ENCODE results near the gene C9orf50. TPM values are rescaled to one million over a fixed set of nuclear protein-coding genes. Genes with fewer than 3 reads are reported as not detected.
"Not testable (repeated sequence)": the region's sequence is repeated elsewhere in the genome, so short reads cannot be mapped to it uniquely, and the experiment has no call there.

The C9orf50 gene
- total RNA-seq: not detected

GRCh38 chr9:129620669-129621295 lies at the start of gene C9orf50:
C9orf50 (minus strand) TSS chr9:129621101; CDS start chr9:129620574, 527 bp downstream.
- Mint-ChIP-seq H3K9me3 (no peaks in the 10 kb centered on the region), H3K27me3 (peaks cover 30% of the 10 kb centered on the region), H3K27ac (no peak within 1 kb of the TSS), H3K4me1 (peaks cover 18% of the 10 kb centered on the region), H3K36me3 (ENCODE audit: low read depth) (peaks cover 1% of the 10 kb centered on the region), H3K4me3 (no peak within 1 kb of the TSS)
- ChIA-PET CTCF (interaction anchor here (1.4 to 3.5 kb wide), 5 partner anchors 10 to 489 kb away, joined by 3 to 17 read pairs (median 7); partner anchors contain the start of gene ASB6), POLR2A (no interaction called here)
- DNase-seq: no peak

GRCh38 chr9:129669946-129670345 lies 49.0 kb upstream of the C9orf50 start:
- Mint-ChIP-seq H3K36me3 (ENCODE audit: low read depth) (no peaks in the 10 kb centered on the region), H3K4me3 (no peak overlapping the region), H3K27me3 (peaks cover 12% of the 10 kb centered on the region), H3K9me3 (no peaks in the 10 kb centered on the region), H3K27ac (no peak overlapping the region), H3K4me1 (peaks cover 6% of the 10 kb centered on the region)
- ChIA-PET CTCF (no interaction called here), POLR2A (no interaction called here)
- no peak for DNase-seq

GRCh38 chr9:129669141-129669718 lies 48.3 kb upstream of the C9orf50 start:
- Mint-ChIP-seq H3K27ac (no peak overlapping the region), H3K27me3 (peaks cover 16% of the 10 kb centered on the region), H3K36me3 (ENCODE audit: low read depth) (no peaks in the 10 kb centered on the region), H3K9me3 (no peaks in the 10 kb centered on the region), H3K4me1 (peaks cover 9% of the 10 kb centered on the region), H3K4me3 (no peak overlapping the region)
- CTCF ChIA-PET: interaction anchor here (0.6 kb wide), 1 partner anchor 622 kb away, joined by 3 read pairs; no protein-coding TSS in a partner anchor
- POLR2A ChIA-PET: no interaction called here
- no peak for DNase-seq

- no peak for DNase-seq
- H3K36me3 Mint-ChIP-seq (ENCODE audit: low read depth): no peaks in the 10 kb centered on the region
- H3K4me1 Mint-ChIP-seq: peaks cover 9% of the 10 kb centered on the region
- no peak overlapping the region for H3K4me3 Mint-ChIP-seq
- POLR2A ChIA-PET: no interaction called here
- H3K27me3 Mint-ChIP-seq: peaks cover 18% of the 10 kb centered on the region
- CTCF ChIA-PET: no interaction called here
- no peak overlapping the region for H3K27ac Mint-ChIP-seq
- no peaks in the 10 kb centered on the region for H3K9me3 Mint-ChIP-seq
Observed at GRCh38 chr9:129667850-129668249, 46.9 kb upstream of the C9orf50 start.

GRCh38 chr9:129667378-129667777 lies 46.5 kb upstream of the C9orf50 start:
- peaks cover 19% of the 10 kb centered on the region for H3K27me3 Mint-ChIP-seq
- peaks cover 9% of the 10 kb centered on the region for H3K4me1 Mint-ChIP-seq
- ChIA-PET POLR2A (no interaction called here), CTCF (interaction anchor here (1.3 kb wide), 1 partner anchor 24 kb away, joined by 6 read pairs; no protein-coding TSS in a partner anchor)
- no peak overlapping the region for H3K27ac Mint-ChIP-seq
- no peaks in the 10 kb centered on the region for H3K36me3 Mint-ChIP-seq (ENCODE audit: low read depth)
- H3K9me3 Mint-ChIP-seq: no peaks in the 10 kb centered on the region
- DNase-seq: no peak
- H3K4me3 Mint-ChIP-seq: no peak overlapping the region

GRCh38 chr9:129666575-129666974 lies 45.7 kb upstream of the C9orf50 start:
- no peaks in the 10 kb centered on the region for H3K36me3 Mint-ChIP-seq (ENCODE audit: low read depth)

GRCh38 chr9:129665814-129666520 lies 45.1 kb upstream of the C9orf50 start:
- CTCF ChIA-PET: interaction anchor here (0.7 to 1.3 kb wide), 2 partner anchors 23 to 28 kb away, joined by 4 to 6 read pairs; no protein-coding TSS in a partner anchor

More at GRCh38 chr9:129666575-129666974, 45.7 kb upstream of the C9orf50 start:
- Mint-ChIP-seq H3K4me3 (no peak overlapping the region), H3K27ac (no peak overlapping the region), H3K27me3 (peaks cover 19% of the 10 kb centered on the region), H3K9me3 (no peaks in the 10 kb centered on the region), H3K4me1 (peaks cover 8% of the 10 kb centered on the region)
- ChIA-PET CTCF (interaction anchor here (0.7 to 1.3 kb wide), 2 partner anchors 24 to 28 kb away, joined by 4 to 6 read pairs; no protein-coding TSS in a partner anchor), POLR2A (no interaction called here)
- DNase-seq: no peak

GRCh38 chr9:129665389-129665775 lies 44.5 kb upstream of the C9orf50 start, which contains the start of gene PRRX2:
PRRX2 (plus strand) TSS chr9:129665647; CDS start chr9:129665868, 221 bp downstream.
- ChIA-PET CTCF (no interaction called here), POLR2A (no interaction called here)
- Mint-ChIP-seq H3K27ac (peak within 1 kb of the TSS; percentile 66), H3K4me3 (peak within 1 kb of the TSS; percentile 52), H3K27me3 (peaks cover 19% of the 10 kb centered on the region), H3K36me3 (ENCODE audit: low read depth) (no peaks in the 10 kb centered on the region), H3K4me1 (peaks cover 7% of the 10 kb centered on the region), H3K9me3 (no peaks in the 10 kb centered on the region)
- peak; percentile 31 for DNase-seq

More at GRCh38 chr9:129665814-129666520, 45.1 kb upstream of the C9orf50 start:
- H3K4me1 Mint-ChIP-seq: peaks cover 7% of the 10 kb centered on the region
- POLR2A ChIA-PET: no interaction called here
- no peaks in the 10 kb centered on the region for H3K36me3 Mint-ChIP-seq (ENCODE audit: low read depth)
- H3K27ac Mint-ChIP-seq: no peak overlapping the region
- no peak for DNase-seq
- no peak overlapping the region for H3K4me3 Mint-ChIP-seq
- H3K27me3 Mint-ChIP-seq: peaks cover 19% of the 10 kb centered on the region
- no peaks in the 10 kb centered on the region for H3K9me3 Mint-ChIP-seq

- Mint-ChIP-seq H3K4me3 (peak overlapping the region; percentile 52), H3K9me3 (no peaks in the 10 kb centered on the region), H3K27me3 (peaks cover 19% of the 10 kb centered on the region), H3K27ac (peak overlapping the region; percentile 66), H3K36me3 (ENCODE audit: low read depth) (no peaks in the 10 kb centered on the region), H3K4me1 (peaks cover 7% of the 10 kb centered on the region)
- POLR2A ChIA-PET: no interaction called here
- no peak for DNase-seq
- CTCF ChIA-PET: no interaction called here
Observed at GRCh38 chr9:129664746-129665388, 44.0 kb upstream of the C9orf50 start.

- H3K27ac Mint-ChIP-seq; POLR2A ChIA-PET; H3K4me1 Mint-ChIP-seq; DNase-seq; H3K36me3 Mint-ChIP-seq (ENCODE audit: low read depth); H3K9me3 Mint-ChIP-seq; H3K4me3 Mint-ChIP-seq: not testable (repeated sequence)
- peaks cover 13% of the 10 kb centered on the region for H3K27me3 Mint-ChIP-seq
- CTCF ChIA-PET: interaction anchor here (0.6 to 1.4 kb wide), 9 partner anchors 10 to 1157 kb away, joined by 3 to 6 read pairs (median 3); no protein-coding TSS in a partner anchor
Observed at GRCh38 chr9:129662239-129662638, 41.3 kb upstream of the C9orf50 start.

- Mint-ChIP-seq H3K4me3 (no peak overlapping the region), H3K36me3 (ENCODE audit: low read depth) (no peaks in the 10 kb centered on the region)
Observed at GRCh38 chr9:129661029-129661428, 40.1 kb upstream of the C9orf50 start.

GRCh38 chr9:129656795-129657390 lies 36.0 kb upstream of the C9orf50 start:
- Mint-ChIP-seq H3K4me1 (no peaks in the 10 kb centered on the region), H3K27ac (no peak overlapping the region), H3K27me3 (no peaks in the 10 kb centered on the region), H3K4me3 (no peak overlapping the region), H3K9me3 (no peaks in the 10 kb centered on the region), H3K36me3 (ENCODE audit: low read depth) (no peaks in the 10 kb centered on the region)
- POLR2A ChIA-PET: no interaction called here
- DNase-seq: no peak
- CTCF ChIA-PET: interaction anchor here (0.6 to 2.2 kb wide), 6 partner anchors 14 to 1261 kb away, joined by 3 to 6 read pairs (median 4); no protein-coding TSS in a partner anchor

More at GRCh38 chr9:129661029-129661428, 40.1 kb upstream of the C9orf50 start:
- H3K27me3 Mint-ChIP-seq: peaks cover 12% of the 10 kb centered on the region
- no peak for DNase-seq
- no peak overlapping the region for H3K27ac Mint-ChIP-seq
- H3K4me1 Mint-ChIP-seq: peaks cover 7% of the 10 kb centered on the region
- POLR2A ChIA-PET: no interaction called here
- CTCF ChIA-PET: interaction anchor here (1.4 kb wide), 1 partner anchor 18 kb away, joined by 3 read pairs; no protein-coding TSS in a partner anchor
- H3K9me3 Mint-ChIP-seq: no peaks in the 10 kb centered on the region

All from activated CD4-positive, alpha-beta T cell treated with anti-CD3 and anti-CD28 coated beads, Interleukin-2, amount 10 ng/mL, durations not matched to agents 7 days and 5 days (primary cell).